DMS153 (cell line): ENCODE results near the gene NOC4L.
"Not testable (repeated sequence)": the region's sequence is repeated elsewhere in the genome, so short reads cannot be mapped to it uniquely, and the experiment has no call there.

ENCODE experiments used
- DNase-seq: peaks from one replicate; lab custom pipeline; 2025; lab: John Stamatoyannopoulos, UW

Gene NOC4L

DNA sequence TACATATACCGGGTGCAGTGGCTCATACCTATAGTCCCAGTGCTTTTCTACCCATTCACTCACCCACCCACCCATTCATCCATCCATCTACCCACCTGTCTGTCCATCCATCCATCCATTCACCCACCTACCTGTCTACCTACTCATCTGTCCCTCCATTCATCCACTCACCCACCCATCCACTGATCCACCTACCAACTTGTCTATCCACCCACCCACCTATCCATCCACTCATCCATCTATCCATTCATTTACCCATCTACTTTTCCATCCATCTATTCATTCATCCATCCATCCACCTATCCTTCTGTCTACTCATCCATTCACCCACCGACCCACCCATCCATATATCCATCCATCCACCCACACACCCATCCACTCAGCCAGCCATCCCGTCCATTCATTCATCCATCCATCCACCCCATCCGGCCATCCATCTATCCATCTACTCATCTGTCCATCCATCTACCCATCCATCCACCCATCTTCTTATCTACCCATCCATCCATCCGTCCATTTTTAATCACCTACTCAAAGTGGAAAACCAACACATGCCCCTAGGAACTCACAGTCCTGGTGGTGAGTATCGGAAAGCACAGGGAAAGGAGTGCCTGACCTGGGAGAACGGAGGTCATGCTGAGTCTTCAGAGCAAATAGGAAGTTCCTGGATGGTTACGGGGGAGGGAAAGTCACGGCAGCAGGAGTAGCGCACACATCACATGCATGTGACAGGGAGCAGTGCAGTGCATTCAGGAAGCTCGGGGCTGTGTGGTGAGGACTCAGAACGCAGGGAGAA lies 20.1 kb upstream of the NOC4L start:
- DNase-seq: no peak

DNA sequence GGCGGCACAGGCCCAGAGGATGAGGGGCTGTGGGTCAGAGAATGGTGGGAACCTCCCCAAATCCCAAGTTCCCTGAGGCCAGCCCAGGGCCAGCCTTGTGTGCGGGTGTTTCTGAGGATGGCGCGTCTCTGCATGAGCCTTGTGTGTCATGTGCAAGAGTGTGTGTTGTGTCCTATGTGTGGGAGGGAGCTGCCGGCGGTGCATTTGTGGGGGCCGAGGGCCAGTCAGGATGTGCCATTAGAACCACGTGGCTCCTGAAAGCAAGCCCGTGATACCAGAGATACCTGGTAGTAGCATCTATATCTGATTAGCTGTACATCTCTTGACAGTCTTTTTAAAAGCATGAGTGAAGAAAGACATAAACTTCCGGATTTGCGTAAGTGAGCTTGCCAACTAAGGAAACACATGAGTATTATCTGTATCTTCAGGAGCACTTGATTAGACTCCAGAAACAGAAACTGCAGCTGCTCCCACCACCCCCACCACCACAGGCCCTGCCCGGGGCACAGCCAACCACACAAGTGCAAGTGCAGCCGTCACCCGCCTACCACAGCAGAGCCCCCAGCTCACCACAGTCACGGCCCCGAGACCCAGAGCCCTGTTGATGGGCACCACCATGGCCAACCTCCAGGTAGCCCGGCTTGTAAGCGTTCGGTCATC lies 19.4 kb upstream of the NOC4L start:
- no peak for DNase-seq

DNA sequence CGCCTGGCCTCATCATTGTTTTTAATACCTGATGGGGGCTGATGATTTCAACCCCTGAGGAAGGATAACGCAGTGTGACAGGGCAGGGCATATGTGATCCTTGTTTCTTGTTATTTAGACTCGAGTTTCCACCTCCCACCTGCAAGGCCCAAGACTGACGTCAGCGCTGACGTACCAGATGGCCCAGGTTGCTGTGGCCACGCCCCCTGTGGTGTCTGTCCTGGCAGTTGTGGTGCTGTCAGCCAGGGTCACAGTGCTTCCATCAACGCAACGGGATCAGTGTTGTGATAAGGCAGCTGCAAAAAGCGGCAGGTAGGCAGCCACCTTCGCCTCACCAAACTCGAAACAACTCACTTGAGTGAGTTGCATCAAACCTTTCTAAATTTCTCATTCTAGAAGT lies 18.5 kb upstream of the NOC4L start:
- DNase-seq: no peak

DNA sequence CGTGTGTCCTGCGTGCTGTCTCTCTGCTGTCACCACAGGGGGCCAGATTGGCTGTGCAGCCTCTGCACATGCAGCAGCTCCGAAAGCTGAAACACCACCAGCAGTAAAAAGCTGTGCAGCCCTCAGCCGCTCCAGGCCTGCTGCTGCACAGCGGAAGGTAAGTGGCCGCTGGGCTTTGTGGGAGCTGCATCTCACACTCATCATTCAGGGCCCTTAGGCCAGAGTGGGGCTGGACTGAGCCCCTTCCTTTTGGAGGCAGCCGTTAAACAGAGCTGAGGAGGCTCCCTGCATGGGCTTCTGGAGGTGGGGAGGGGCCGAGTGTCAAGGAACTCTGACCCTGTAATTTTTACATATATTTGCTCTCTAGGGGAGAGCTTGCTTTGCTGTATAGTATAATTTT lies 17.2 kb upstream of the NOC4L start:
- DNase-seq: no peak

DNA sequence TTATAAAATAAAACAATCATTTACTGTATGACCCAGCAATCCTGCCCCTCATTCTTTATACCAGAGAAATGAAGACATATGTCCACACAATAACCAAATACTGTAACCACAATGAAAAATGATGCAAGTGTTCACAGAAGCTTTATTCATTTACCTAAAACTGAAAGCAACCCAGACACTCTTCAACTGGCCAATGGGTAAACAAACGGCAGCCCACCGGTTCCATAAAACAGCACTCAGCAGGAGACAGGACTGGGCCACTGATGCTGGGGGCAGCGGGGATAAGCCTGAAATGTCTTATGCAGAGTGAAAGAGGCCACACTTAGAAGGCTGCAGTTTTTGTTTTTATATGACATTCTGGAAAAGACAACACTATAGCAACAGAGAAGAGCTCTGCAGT lies 15.2 kb upstream of the NOC4L start:
- DNase-seq: no peak

DNA sequence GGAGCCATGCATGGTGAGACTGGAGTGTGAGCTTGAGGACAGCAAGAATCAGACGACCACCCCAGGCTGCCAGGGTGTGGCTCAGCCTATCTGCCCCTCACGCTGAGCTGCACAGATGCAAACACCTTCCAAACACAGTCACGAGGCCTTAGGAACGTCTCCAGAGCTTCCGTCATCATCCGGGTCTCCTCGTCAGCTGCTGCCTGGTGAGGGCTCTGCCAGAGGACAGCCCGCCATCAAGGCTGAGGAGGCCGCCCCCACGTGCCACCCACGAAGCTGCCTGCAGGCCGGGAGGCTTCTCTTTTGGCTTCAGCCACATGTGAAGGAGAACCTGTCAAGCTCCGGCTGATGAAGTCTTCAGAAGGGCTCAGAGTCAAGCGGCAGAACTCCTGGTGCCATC lies 13.6 kb upstream of the NOC4L start:
- DNase-seq: no peak

DNA sequence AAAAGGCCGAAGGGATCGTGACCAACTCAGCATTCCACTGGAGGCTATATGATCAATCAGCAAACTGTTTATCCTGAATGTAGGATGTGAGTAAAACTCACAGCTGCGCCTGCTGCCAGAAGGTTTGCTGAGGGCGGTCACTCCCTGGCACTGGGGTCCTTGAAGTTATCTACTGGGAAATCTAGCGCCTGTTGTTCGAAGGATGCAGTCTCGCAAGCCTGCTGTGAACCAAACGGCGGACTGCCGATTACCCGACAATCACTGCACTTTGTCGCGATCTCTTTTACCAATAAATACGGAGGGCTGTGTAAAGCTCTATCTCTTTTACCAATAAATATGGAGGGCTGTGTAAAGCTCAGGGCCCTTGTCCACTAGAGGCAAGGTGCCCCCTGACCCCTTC lies 13.0 kb upstream of the NOC4L start:
- no peak for DNase-seq

DNA sequence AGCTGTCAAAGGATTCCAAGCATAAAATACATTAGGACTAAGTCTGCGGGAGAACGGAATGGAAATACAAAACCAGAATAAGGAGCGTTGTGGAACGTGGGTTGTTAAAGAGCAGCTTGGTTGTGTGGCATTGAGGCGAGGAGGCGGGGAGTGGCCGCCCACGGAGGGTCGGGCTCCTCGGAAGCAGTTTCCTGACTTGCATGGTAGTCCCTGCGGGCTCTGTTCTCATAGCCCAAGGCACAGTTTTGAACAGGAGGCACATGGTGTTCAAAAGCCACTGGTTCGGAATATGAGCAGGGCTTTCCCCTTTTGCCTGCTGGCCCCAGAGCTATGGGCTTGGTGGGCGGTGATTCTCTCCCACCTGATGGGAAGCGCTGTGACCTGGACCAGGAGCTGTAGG lies 12.3 kb upstream of the NOC4L start:
- DNase-seq: no peak

DNA sequence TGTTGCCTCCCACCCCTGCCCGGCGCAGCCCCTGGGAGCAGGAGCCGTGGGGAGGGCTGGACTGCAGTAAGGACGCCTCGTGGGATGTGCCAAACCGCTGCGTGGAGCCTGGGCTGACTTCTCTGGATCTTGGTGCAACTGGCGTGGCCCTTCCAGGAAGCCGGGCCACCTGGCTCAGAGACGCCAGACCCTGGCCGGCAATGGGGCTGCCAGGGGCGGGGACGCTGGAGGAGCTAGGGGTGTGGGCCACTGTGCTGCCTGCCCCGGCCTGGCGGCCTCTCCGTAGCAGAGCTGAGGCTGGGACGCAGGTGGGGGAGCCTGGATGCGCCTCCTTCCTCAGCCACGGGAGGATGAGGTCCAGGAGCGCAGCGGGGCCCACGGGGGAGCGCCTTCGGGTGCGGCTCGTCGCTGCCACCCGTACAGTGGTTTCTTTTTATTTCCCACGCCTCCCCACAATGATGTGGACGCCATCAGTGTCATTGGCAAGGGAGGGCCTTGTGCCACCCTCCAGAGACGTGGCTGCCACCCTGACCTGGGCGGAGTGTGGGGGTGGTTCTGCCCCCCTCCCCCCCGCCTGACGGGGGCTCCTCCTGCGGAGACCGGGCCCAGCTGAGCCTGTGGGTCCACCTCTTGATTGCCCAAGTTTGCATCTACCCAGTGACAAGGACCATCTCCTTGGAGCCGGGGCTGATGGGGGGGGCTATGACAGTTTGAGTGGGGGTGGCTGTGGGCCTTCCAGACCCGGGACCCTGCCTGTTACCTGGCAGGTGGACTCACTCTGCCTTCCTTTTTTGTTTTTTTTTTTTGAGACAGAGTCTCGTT lies 11.4 kb upstream of the NOC4L start:
- no peak for DNase-seq

DNA sequence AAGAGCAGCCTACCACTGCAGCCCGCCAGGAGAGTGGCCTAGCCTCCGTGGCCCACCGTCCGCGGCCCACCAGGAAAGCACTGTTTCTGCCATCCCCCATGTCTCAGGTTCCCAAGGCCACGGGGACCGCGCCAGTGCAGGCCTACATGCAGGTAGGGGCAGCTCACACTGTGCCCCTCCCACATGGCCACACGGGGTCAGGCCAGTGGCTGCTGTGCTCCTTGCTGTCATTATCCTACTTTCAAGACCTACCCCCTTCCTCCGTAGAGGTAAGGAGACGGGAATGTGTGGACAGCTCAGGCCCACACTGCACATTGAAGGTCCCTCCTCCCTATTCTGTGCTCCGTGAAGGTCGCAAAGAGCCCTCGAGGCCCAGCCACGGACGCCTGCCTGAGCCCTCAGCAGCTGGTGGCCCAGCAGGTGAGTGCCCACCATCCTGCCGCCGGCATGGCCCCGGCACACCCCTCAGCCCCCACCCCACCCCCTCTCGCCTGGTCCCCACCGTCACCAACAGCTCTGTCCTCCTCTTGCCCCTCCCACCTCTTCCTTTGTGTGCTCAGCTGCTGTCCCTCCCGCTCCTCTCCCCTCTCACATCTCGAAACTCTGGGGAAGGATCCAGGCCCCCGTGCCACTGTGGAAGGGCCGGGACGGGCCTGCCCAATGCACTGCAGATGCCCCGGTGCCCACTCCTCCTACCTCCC lies 10.2 kb upstream of the NOC4L start:
- DNase-seq: no peak

DNA sequence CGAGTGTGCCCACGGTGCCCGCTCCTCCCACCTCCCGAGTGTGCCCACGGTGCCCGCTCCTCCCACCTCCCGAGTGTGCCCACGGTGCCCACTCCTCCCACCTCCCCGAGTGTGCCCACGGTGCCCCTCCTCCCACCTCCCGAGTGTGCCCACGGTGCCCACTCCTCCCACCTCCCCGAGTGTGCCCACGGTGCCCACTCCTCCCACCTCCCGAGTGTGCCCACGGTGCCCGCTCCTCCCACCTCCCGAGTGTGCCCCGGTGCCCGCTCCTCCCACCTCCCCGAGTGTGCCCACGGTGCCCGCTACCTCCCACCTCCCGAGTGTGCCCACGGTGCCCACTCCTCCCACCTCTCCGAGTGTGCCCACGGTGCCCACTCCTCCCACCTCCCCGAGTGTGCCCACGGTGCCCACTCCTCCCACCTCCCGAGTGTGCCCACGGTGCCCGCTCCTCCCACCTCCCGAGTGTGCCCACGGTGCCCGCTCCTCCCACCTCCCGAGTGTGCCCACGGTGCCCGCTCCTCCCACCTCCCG lies 9.5 kb upstream of the NOC4L start:
- DNase-seq: not testable (repeated sequence)

DNA sequence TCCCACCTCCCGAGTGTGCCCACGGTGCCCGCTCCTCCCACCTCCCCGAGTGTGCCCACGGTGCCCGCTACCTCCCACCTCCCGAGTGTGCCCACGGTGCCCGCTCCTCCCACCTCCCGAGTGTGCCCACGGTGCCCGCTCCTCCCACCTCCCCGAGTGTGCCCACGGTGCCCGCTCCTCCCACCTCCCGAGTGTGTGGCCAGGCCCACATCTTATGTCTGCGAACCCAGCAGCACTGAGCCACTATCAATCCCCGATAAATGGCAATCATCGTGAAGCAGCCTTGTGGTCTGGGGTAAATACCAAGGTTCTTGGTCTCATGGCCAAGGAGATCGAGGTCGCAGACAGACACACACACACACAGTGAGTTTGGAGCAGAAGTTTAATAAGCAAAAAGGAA lies 8.0 kb upstream of the NOC4L start:
- not testable (repeated sequence) for DNase-seq

DNA sequence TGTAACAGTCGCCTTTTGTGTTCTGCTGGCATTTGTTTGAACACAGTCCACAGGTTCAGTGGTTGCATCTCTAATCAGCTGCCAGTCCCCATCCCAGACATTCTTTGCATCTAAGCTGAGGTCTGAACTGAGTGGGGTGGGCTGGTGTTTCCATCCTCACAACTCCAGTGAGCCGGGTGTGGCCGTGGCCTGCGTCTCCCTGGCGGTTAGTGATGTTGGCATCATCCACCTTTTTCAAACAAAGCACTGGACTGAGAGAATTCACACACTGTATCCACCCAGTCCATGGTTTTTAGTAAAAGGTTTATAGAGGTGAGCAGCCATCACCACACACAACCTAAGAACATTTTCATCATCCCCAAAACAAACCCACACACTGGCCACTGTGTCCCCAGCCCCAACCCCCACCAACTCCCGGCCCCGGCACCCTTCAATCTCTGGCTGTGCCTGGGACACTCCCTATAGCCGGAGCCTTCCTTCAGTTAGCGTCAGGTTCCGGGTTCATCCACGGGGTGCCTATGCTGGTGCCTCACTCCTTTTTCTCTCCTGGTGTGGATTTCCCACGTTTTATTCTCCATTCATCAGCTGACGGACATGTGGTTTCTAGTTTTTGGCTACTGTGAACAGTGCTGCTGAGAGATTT lies 6.7 kb upstream of the NOC4L start:
- no peak for DNase-seq

DNA sequence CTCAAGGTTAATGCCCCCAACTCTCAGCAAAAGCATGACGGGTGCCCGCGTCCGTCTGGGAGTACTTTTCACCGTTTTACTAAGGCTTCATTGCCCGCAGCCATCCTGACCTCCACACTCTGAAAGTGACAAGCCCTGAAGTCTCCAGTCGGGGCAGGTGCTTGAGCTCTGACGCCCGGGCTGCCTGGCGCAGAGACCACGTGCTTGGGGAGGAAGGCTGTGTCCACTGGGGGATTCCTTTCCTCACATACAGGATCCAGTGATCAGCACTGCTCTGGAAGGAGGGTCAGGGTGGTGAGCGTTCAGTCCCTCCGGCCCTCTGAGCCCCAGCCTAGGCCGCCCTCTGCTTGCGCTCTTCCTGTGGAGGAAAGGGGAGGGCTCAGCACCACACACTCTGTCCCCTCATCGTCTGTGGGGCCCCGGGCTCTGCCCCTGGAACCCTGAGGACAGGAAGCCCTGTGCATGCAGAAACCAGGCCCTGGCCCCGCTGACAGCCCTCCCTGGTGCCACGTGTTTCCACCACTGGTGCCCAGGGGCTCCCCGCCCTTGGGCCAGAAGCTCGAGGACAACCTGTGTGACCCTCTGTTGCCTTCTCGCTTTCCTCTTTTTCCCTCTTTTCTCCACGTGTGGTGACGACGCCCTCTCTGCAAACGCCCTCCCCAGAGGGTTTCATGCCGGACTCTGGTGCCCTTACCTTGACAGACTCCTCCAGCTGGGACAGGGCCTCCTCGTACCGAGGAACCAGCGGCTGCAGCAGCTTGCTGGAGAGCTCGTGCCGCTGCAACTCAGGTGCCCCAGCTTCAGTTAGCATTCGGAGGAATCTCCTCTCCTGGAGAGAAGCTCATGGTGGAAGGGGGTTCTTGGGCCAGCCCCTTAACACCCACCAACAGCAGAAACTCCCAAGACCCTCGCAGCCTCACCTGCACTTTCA lies 5.1 kb upstream of the NOC4L start:
- no peak for DNase-seq

DNA sequence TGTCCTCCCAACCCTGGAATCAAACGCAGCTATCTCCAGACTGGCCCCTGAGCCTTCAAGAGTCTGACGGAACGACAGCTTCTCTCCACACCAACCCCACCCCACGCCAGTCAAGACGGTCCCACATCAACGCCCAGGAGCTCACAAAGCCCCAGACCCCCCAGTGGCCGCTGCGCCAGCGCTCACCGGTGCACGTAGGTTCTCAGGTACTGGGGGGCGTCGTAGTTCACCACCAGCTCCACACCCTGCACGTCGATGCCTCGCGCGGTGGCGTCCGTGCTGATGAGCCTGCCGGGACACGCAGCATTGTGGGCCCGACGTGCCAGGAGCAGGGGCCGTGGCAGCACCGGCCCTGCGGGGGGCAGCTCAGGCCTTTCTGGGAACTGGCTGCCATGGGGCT lies 4.3 kb upstream of the NOC4L start:
- DNase-seq: no peak

DNA sequence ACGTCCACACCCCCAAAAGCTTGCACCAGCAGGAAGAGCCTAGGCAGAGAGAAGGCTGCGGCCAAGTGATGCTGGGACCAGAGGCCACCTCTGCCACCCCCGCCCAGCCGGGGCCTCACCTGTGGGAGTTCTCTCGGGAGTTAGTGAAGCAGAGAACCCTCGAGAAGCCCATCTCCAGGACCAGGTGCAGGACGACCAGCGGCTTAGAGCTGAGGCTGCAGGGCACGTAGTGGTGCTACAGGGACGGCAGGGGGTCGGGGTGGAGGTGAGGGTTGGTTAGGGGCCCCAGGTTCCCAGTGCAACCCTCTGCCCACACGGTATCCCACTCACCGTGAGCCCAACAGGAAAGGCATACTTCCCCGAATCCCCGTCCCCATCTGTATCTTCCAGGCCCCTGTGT lies 3.8 kb upstream of the NOC4L start:
- DNase-seq: no peak

DNA sequence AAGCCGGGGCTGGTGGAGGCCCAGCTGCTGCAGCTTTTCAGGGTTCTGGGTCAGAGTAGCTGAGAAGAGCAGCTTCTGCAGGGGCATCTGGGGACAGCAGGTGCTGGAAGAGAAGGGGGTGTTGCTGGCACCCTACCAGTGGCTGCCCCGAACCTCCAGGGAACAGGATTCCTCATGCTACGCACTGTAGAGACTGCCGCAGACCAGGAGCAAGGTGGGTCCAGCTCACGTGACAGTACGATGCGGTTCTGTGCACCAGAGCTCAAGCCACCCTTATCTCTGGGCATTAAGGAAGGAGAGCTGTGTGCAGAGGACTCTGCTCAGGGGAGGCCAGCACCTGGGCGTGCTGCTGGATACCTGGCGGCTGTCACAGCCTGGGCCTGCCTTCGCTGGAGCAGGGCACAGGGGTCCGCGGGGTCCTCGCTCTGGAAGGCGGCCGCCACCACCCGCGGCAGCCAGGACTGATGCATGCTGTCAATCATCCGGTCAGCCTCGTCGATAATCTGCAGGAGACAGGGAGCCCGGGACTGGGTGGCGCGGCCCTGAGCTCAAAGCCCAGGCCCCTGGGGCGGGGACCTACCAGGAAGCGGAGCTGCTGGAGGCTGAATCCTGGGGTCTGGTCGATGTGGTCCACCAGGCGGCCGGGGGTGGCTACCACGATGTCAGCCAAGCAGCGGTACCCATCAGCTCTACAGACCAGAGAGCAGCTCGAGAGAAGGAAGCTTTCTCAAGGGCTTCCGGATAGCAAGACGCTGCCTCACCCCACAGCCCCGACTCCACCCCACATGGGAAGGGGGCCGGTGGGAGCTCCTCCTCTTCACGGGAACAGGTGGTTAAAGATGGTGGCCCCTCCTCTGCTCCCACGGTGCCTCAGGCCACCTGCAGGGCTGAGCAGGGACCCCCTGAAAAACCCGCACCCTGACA lies 3.1 kb upstream of the NOC4L start:
- DNase-seq: no peak

DNA sequence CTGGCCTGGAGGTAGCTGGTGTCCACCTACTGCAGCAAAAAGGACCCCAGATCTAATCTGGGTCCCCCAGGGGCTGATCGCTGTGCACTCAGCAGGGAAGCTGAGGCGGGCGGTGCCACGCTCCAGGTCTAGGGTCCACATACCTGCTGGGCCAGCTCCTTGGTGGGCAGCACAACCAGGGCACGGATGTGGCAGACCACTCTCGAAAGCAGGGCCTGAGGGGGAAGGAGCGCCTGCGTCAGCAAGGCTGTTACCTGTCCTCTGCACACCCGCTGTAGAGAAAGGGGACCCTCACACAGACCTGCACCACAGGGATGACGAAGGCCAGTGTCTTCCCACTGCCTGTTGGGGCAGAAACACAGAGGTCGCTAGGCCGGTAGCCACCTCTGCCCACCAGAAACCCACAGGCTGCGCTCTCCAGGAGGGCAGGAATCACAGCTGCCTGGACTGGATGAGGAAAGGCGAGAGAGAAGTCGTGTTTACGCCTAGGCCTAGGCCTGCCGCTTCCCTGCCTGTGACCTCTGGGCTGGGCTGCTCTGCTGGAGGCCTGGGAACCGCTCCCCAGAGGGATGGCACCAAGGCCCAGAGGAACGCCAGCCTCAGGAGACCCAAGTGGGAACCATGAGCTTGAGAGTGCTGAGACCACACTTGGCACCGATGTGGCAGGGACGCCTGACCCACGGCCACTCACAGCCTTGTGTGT lies 2.1 kb upstream of the NOC4L start:
- DNase-seq: no peak
